HCT116 (cell line): ENCODE results near the gene AKAP13. TPM values are rescaled to one million over a fixed set of nuclear protein-coding genes. Genes with fewer than 3 reads are reported as not detected.

Experiments used
- ATAC-seq: fragments of 200-7000 bp; cut with Tn5 transposase; 2 replicates; pipeline ENCODE4 v1.9.1; 2020; ENCODE audit warnings: mild to moderate bottlenecking, moderate library complexity
- BruUV-seq: library from RNA; stranded (reverse); fragments of 400-500 nt; replicated peaks from 2 replicates; lab custom pipeline; 2021; lab: Mats Ljungman, UMichigan
- CTCF ChIA-PET: fragments of 300-600 bp; sonication (Branson Sonifier 250); formaldehyde crosslinking; loops from one replicate; lab custom pipeline; 2021; ENCODE audit warnings: antibody characterized with exemption; lab: Charles Lee
- POLR2A ChIA-PET: fragments of 300-600, 350-600 bp; sonication (Branson Sonifier 250); formaldehyde crosslinking; loops from one replicate; lab custom pipeline; 2021; ENCODE audit warnings: antibody characterized with exemption; lab: Charles Lee
- RAD21 ChIA-PET, 2 experiments: fragments of 300-600 bp; sonication (Branson Sonifier 250); formaldehyde crosslinking; loops; one replicate each; lab custom pipeline; 2023; ENCODE audit warnings: low total read pairs in 2 of 2; ENCODE audit not compliant: uncharacterized antibody in 2 of 2, unreplicated experiment in 2 of 2, low non-redundant PET in 1 of 2; lab: Charles Lee
- DNase-seq: peaks from one replicate; pipeline ENCODE4 v3.0.0-alpha.2; 2010; ENCODE audit warnings: low read depth, low spot score
- H2AFZ ChIP-seq: fragments of 200-600 bp; shearing (Covaris generic), sonication (generic); 2 replicates; pipeline ENCODE4 v1.6.1; 2017; ENCODE audit warnings: low read depth, mixed run types, mixed read lengths, antibody characterized with exemption, low read length; ENCODE audit not compliant: poor library complexity, severe bottlenecking
- H3K27ac ChIP-seq: 2 replicates; pipeline ENCODE4 v1.5.1; 2012; ENCODE audit warnings: low read depth, low read length
- H3K27me3 ChIP-seq: fragments of 200-600 bp; sonication (generic); 2 replicates; pipeline ENCODE4 v1.6.1; 2016; ENCODE audit warnings: mixed run types, low read length, mixed read lengths; ENCODE audit not compliant: insufficient read depth
- H3K36me3 ChIP-seq, 2 experiments: fragments of 200-500 bp in 1 of 2; fragments of 200-600 bp in 1 of 2; sonication (Bioruptor generic) in 1 of 2; sonication (generic) in 1 of 2; 2 replicates each; pipeline versions ENCODE4 v1.5.1 to v1.6.1; 2014 to 2016; ENCODE audit warnings: low read length in 2 of 2, inconsistent platforms in 1 of 2, mixed read lengths in 1 of 2, mixed run types in 1 of 2; ENCODE audit not compliant: insufficient read depth in 2 of 2, control insufficient read depth in 1 of 2
- H3K4me1 ChIP-seq, 2 experiments: fragments of 200-600 bp in 1 of 2; sonication (generic) in 1 of 2; 2 replicates each; pipeline versions ENCODE4 v1.5.1 to v1.6.1; 2012 to 2017; ENCODE audit warnings: low read length in 2 of 2, inconsistent platforms in 1 of 2, mild to moderate bottlenecking in 1 of 2, mixed read lengths in 1 of 2, mixed run types in 1 of 2, moderate library complexity in 1 of 2; ENCODE audit not compliant: insufficient read depth in 2 of 2, control insufficient read depth in 1 of 2
- H3K4me2 ChIP-seq: fragments of 200-600 bp; sonication (generic); 2 replicates; pipeline ENCODE4 v1.6.1; 2017; ENCODE audit warnings: mixed run types, low read length, mixed read lengths
- H3K4me3 ChIP-seq, 2 experiments: fragments of 200-600 bp in 1 of 2; sonication (generic) in 1 of 2; replicated peaks in 1 of 2; 2 replicates each; pipeline ENCODE4 v1.5.1; 2011 to 2016; ENCODE audit warnings: low read length in 2 of 2, control low read depth in 1 of 2, low read depth in 1 of 2, mild to moderate bottlenecking in 1 of 2, mixed read lengths in 1 of 2, mixed run types in 1 of 2
- H3K79me2 ChIP-seq: fragments of 200-600 bp; sonication (generic); 2 replicates; pipeline ENCODE4 v1.6.1; 2017; ENCODE audit warnings: mild to moderate bottlenecking, mixed run types, low read length, moderate library complexity, mixed read lengths; ENCODE audit not compliant: insufficient read depth
- H3K9ac ChIP-seq: fragments of 200-600 bp; sonication (generic); 2 replicates; pipeline ENCODE4 v1.6.1; 2016; ENCODE audit warnings: low read length, mixed read lengths
- H3K9me2 ChIP-seq: fragments of 200-600 bp; sonication (generic), shearing (Covaris generic); 2 replicates; pipeline ENCODE4 v1.6.1; 2017; ENCODE audit warnings: mixed run types, mild to moderate bottlenecking, moderate library complexity; ENCODE audit not compliant: insufficient read depth
- H3K9me3 ChIP-seq, 2 experiments: fragments of 200-500 bp in 1 of 2; fragments of 200-600 bp in 1 of 2; sonication (Bioruptor generic) in 1 of 2; sonication (generic) in 1 of 2; 2 replicates each; pipeline ENCODE4 v1.6.1; 2014 to 2017; ENCODE audit warnings: low read length in 2 of 2, mixed read lengths in 2 of 2, inconsistent platforms in 1 of 2, low read depth in 1 of 2, mild to moderate bottlenecking in 1 of 2, mixed run types in 1 of 2, moderate library complexity in 1 of 2; ENCODE audit not compliant: control insufficient read depth in 1 of 2, insufficient read depth in 1 of 2
- H4K20me1 ChIP-seq: fragments of 200-600 bp; sonication (generic), shearing (Covaris generic); 2 replicates; pipeline ENCODE4 v1.6.1; 2017; ENCODE audit warnings: mixed run types, mild to moderate bottlenecking, moderate library complexity; ENCODE audit not compliant: insufficient read depth
- ATF3 ChIP-seq: IDR thresholded peaks from 2 replicates; pipeline ENCODE4 v1.6.1; 2012
- CBX3 ChIP-seq: IDR thresholded peaks from 2 replicates; pipeline ENCODE4 v1.6.1; 2012; ENCODE audit warnings: low read depth
- CEBPB ChIP-seq: IDR thresholded peaks from 2 replicates; pipeline ENCODE4 v1.6.1; 2012; ENCODE audit warnings: low read depth
- CTCF ChIP-seq, 3 experiments: fragments of 200-600 bp in 1 of 3; sonication (generic) in 1 of 3; IDR thresholded peaks in 2 of 3; conservative IDR thresholded peaks in 1 of 3; 2 replicates each; pipeline ENCODE4 v1.5.1; 2012 to 2017; ENCODE audit warnings: low read depth in 2 of 3, low read length in 2 of 3, antibody characterized with exemption in 1 of 3, borderline replicate concordance in 1 of 3, control low read depth in 1 of 3, mild to moderate bottlenecking in 1 of 3, mixed read lengths in 1 of 3, mixed run types in 1 of 3, moderate library complexity in 1 of 3; ENCODE audit not compliant: insufficient read depth in 1 of 3
- EGR1 ChIP-seq: IDR thresholded peaks from 2 replicates; pipeline ENCODE4 v1.6.1; 2012; ENCODE audit warnings: low read depth
- ELF1 ChIP-seq: IDR thresholded peaks from 2 replicates; pipeline ENCODE4 v1.6.1; 2012; ENCODE audit warnings: low read depth, borderline replicate concordance
- EZH2 ChIP-seq: fragments of 200-600 bp; sonication (generic); IDR thresholded peaks from 2 replicates; pipeline ENCODE4 v1.6.1; 2017; ENCODE audit warnings: antibody characterized with exemption, mixed run types
- EZH2phosphoT487 ChIP-seq: fragments of 200-600 bp; IDR thresholded peaks from 2 replicates; pipeline ENCODE4 v1.6.1; 2018; ENCODE audit warnings: antibody characterized with exemption, borderline replicate concordance
- FOSL1 ChIP-seq: IDR thresholded peaks from 2 replicates; pipeline ENCODE4 v1.6.1; 2012; ENCODE audit warnings: low read depth
- JUND ChIP-seq: IDR thresholded peaks from 2 replicates; pipeline ENCODE4 v1.6.1; 2012
- MAX ChIP-seq: IDR thresholded peaks from 2 replicates; pipeline ENCODE4 v1.6.1; 2012
- POLR2A ChIP-seq: IDR thresholded peaks from 2 replicates; pipeline ENCODE4 v1.7.0; 2011; ENCODE audit warnings: borderline replicate concordance; ENCODE audit not compliant: insufficient read depth, insufficient read length; ENCODE audit errors: extremely low read depth
- POLR2AphosphoS5 ChIP-seq: IDR thresholded peaks from 2 replicates; pipeline ENCODE4 v1.6.1; 2011; ENCODE audit warnings: mild to moderate bottlenecking, low read depth, low read length, moderate library complexity
- RAD21 ChIP-seq: IDR thresholded peaks from 2 replicates; pipeline ENCODE4 v1.6.1; 2012; ENCODE audit warnings: low read depth, mild to moderate bottlenecking
- SIN3A ChIP-seq: IDR thresholded peaks from 2 replicates; pipeline ENCODE4 v1.6.1; 2012; ENCODE audit warnings: low read depth
- SP1 ChIP-seq: IDR thresholded peaks from 2 replicates; pipeline ENCODE4 v1.6.1; 2012; ENCODE audit warnings: low read depth
- SRF ChIP-seq: IDR thresholded peaks from 2 replicates; pipeline ENCODE4 v1.6.1; 2012; ENCODE audit warnings: low read depth
- TCF7L2 ChIP-seq: IDR thresholded peaks from 2 replicates; pipeline ENCODE4 v1.7.0; 2011; ENCODE audit warnings: borderline replicate concordance, inconsistent platforms; ENCODE audit not compliant: insufficient read depth, insufficient read length; ENCODE audit errors: extremely low read depth
- YY1 ChIP-seq: IDR thresholded peaks from 2 replicates; pipeline ENCODE4 v1.6.1; 2011; ENCODE audit warnings: low read length, low read depth, moderate library complexity, mild to moderate bottlenecking; ENCODE audit not compliant: insufficient replicate concordance; ENCODE audit errors: extremely low read depth
- ZFX ChIP-seq: fragments of 450-650 bp; IDR thresholded peaks from 2 replicates; pipeline ENCODE4 v1.6.1; 2017
- ZNF274 ChIP-seq: fragments of 200-500 bp; sonication (Bioruptor generic); IDR thresholded peaks from 2 replicates; pipeline ENCODE4 v1.6.1; 2014; ENCODE audit warnings: mild to moderate bottlenecking, low read depth, low read length, inconsistent platforms
- intact Hi-C: fragments of 100-400 bp; cut with micrococcal nuclease; formaldehyde crosslinking; loops from 2 replicates; pipeline ENCODE4 v1.10.0; 2022
- total RNA-seq: library from RNA; stranded (reverse); gene quantifications from one replicate; pipeline ENCODE4 v1.2.1, GENCODE V29; 2021; ENCODE audit not compliant: unreplicated experiment
- TF ChIP-seq, protein P1 (sequence below): IDR thresholded peaks from 2 replicates; pipeline ENCODE4 v1.6.1; 2011; ENCODE audit warnings: mild to moderate bottlenecking, low read length, moderate library complexity; ENCODE audit not compliant: insufficient replicate concordance; ENCODE audit errors: extremely low read depth

The AKAP13 gene
- total RNA-seq, 1 experiment from 2014 or later: 43.1 TPM

GRCh38 chr15:85494048-85494777 is 113.8 kb downstream of the AKAP13 start:
- intact Hi-C loops: loop anchor here (5.0 kb wide), 1 partner anchor 162 kb away; no protein-coding TSS in a partner anchor
- Histone ChIP-seq H4K20me1 (no peaks in the 10 kb centered on the region), H3K79me2 (peaks cover 32% of the 10 kb centered on the region), H3K4me1 (peaks cover 21 to 41% of the 10 kb centered on the region in 2 experiments), H3K27me3 (no peaks in the 10 kb centered on the region), H3K4me3 (peak overlapping the region in 1 of 2 experiments; percentile 40; a peak in 3 of 4 replicates), H3K4me2 (peak overlapping the region; percentile 74), H3K9me2 (no peaks in the 10 kb centered on the region), H3K9ac (peak overlapping the region; percentile 24), H3K36me3 (no peaks in the 10 kb centered on the region), H3K9me3 (no peaks in the 10 kb centered on the region), H2AFZ (no peak overlapping the region), H3K27ac (peak overlapping the region; percentile 58)
- ATAC-seq (peak; percentile 100), DNase-seq (peak; percentile 93)
- RAD21 ChIA-PET: no interaction called here
- CTCF ChIA-PET: interaction anchor here (1.0 to 3.0 kb wide), 2 partner anchors 8 to 11 kb away, joined by 3 to 12 read pairs; no protein-coding TSS in a partner anchor
- TSS peak; percentile 99 for BruUV-seq
- POLR2A ChIA-PET: no interaction called here
- no peak for TF ChIP-seq TCF7L2
- TF ChIP-seq ELF1: peak; percentile 56
- TF ChIP-seq RAD21: peak; percentile 24
- peak; percentile 94 for TF ChIP-seq FOSL1
- 0 out of 2 replicates have a peak, but pooled peaks have one; percentile 15 for TF ChIP-seq SRF
- TF ChIP-seq, protein P1, sequence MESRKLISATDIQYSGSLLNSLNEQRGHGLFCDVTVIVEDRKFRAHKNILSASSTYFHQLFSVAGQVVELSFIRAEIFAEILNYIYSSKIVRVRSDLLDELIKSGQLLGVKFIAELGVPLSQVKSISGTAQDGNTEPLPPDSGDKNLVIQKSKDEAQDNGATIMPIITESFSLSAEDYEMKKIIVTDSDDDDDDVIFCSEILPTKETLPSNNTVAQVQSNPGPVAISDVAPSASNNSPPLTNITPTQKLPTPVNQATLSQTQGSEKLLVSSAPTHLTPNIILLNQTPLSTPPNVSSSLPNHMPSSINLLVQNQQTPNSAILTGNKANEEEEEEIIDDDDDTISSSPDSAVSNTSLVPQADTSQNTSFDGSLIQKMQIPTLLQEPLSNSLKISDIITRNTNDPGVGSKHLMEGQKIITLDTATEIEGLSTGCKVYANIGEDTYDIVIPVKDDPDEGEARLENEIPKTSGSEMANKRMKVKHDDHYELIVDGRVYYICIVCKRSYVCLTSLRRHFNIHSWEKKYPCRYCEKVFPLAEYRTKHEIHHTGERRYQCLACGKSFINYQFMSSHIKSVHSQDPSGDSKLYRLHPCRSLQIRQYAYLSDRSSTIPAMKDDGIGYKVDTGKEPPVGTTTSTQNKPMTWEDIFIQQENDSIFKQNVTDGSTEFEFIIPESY: peak; percentile 24
- 0 out of 2 replicates have a peak, but pooled peaks have one; percentile 7 for TF ChIP-seq CEBPB
- TF ChIP-seq SP1: peak; percentile 86
- TF ChIP-seq POLR2AphosphoS5: peak; percentile 67
- no peak for TF ChIP-seq ZFX
- no peak for TF ChIP-seq POLR2A
- no peak for TF ChIP-seq ZNF274
- no peak for TF ChIP-seq CTCF (IDR thresholded peaks at IDR 0.05 in 2 of 3, conservative IDR thresholded peaks at IDR 0.05 in 1 of 3; ENCODE audit: borderline replicate concordance in 1 of 3, insufficient read depth in 1 of 3, low read depth in 2 of 3, low read length in 2 of 3)
- TF ChIP-seq EZH2: no peak
- no peak; the same call in 1 of the 2 replicates for TF ChIP-seq SIN3A
- no peak for TF ChIP-seq EZH2phosphoT487
- TF ChIP-seq ATF3: no peak
- no peak for TF ChIP-seq EGR1
- TF ChIP-seq JUND: peak; percentile 97
- TF ChIP-seq MAX: peak; percentile 52; the same call in 1 of the 2 replicates
- peak; percentile 93; the same call in 1 of the 2 replicates for TF ChIP-seq CBX3
- TF ChIP-seq YY1: peak; percentile 31
